HG03378 (cell line): ENCODE results near the gene METTL26.
A peak's percentile ranks its signal among the peaks of the same experiment; 100 is the strongest.

Source experiments
- ATAC-seq: cut with Tn5 transposase; IDR thresholded peaks from one replicate; pipeline ENCODE4 v1.9.1; 2021; ENCODE audit warnings: mild to moderate bottlenecking, moderate library complexity; ENCODE audit not compliant: unreplicated experiment

METTL26 gene

DNA sequence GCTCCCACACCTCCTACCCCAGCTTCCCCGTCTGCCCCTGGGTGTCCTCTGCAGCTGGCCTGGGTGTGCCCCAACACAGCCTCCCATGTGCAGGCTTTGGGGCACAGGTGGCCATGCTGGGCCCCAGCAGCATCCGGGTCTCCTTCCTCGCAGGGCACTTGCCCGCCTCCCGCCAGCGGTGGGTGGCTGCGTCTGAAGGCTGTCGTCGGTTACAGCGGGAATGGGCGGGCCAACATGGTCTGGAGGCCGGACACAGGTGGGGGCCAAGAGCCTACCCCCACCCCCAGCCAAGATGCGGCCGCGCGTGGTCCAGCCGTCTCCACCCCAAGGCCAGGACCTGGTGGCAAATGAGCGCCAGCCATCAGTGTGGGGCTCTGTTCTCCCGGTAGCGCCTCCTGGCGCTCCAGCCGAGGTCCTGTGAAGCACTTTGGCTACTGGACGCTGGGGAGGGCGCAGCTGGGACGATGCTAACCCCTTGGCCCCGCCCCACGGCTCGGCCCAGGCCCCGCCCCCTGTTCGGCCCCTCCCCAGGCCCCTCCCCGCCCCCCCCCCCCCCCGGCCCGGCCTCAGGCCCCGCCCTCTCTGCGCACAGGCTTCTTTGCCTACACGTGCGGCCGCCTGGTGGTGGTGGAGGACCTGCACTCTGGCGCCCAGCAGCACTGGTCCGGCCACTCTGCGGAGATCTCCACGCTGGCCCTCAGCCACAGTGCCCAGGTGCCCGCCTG, 24.5 kb upstream of the METTL26 start:
- ATAC-seq: peak; percentile 37

DNA sequence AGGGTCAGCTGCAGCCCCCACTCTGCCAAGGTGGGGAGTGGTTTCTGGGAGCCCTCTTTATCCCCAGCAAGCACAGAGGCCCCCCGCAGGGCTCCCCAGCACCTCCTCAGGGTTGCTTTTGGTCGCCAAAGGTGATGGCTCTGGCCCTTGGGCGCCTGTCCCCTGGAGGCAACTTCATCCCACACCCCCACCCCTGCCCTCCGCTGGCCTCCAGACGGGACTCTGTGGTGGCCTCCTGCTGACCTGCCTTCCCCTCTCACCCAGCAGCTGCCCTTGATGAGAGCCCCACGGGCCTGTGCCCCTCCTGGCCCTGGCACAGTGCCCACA, 24.0 kb upstream of the METTL26 start:
- no peak for ATAC-seq

DNA sequence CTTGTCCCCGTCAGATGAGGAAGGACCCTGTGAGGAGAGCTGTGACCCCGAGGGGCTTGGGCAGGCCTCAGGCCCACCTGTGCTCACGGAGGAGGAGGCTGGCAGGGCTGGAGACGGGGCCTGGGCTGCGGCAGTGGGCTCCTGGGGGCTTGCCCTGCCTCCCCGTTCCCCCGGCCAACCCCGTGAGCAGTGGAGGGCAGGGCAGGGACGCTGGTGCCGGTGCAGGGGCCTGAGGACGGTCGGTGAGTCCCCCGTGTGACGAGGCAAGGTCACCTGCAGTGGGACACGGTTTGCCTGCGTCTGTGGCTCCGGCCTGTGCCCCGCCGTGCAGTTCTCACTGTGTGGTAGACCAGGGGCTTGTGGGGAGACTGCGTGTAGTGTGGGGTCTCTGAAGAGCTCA, 23.5 kb upstream of the METTL26 start:
- ATAC-seq: no peak

DNA sequence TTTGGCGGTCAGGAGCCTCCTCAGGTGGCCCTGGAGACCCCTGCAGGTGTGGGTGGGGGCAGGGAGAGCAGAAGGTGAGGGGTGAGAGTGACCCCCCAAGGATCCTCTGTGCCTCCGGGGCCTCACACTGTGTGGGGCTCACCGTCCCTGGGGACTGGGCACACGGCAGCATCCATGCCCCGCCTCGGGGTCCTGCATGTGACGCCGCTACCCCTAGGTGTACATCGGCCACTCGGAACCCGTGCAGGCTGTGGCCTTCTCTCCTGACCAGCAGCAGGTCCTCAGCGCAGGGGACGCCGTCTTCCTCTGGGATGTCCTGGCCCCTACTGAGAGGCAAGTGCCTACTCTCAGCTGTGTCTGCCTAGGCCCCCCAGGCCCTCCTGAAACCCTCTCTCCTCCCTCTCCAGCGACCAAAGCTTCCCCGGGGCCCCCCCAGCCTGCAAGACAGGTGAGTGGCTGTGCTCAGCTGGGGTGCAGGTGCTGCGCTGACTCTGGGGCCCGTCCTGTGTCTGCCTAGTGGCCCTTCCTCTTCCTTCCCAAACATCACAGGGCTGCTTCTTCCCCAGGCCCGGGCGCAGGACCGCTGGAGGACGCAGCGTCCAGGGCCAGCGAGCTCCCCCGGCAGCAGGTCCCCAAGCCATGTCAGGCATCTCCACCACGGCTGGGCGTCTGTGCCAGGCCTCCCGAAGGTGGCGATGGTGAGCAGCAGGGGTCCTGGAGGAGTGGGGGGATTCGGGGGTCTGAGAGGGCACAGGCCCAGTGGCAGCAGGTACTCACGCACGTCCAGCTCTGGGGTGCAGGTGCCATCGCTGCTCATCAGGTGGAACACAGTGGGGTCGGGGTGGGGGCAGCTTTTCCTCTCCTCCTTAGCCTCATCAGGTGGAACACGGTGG, 22.8 kb upstream of the METTL26 start:
- no peak for ATAC-seq

DNA sequence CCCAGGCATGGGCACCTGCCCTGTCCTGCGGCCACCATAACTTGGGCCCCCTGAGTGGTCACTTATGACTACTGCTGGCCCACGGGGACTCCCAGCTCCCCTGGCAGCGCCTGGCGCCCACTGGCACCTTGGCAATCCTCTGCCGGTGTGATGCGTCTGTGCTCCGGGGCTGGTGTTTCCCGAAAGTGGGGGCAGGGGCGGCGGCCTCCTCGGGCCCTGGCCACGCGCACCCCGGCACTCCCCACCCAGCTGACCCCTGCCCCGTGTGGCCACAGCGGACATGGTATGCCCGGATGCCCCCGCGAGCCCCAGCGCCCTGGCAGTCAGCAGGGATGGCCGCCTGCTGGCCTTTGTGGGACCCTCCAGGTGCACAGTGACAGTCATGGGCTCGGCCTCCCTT, 21.4 kb upstream of the METTL26 start:
- ATAC-seq: no peak

DNA sequence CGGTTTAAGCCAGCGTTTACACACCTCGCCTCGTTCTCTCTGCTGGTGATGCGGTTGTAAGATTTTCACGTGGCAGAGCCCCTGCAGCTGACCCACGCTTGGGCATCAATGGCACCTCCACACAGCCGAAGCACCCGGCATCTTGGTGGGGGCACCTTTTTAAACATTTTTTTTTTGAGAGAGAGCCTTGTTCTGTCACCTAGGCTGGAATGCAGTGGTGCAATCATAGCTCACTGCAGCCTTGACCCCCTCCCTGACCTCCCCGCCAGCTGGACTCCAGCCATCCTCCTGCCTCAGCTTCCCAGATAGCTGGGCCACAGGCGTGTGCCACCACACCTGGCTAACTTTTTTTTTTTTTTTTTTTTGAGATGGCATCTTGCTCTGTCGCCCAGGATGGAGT, 17.9 kb upstream of the METTL26 start:
- ATAC-seq: no peak

DNA sequence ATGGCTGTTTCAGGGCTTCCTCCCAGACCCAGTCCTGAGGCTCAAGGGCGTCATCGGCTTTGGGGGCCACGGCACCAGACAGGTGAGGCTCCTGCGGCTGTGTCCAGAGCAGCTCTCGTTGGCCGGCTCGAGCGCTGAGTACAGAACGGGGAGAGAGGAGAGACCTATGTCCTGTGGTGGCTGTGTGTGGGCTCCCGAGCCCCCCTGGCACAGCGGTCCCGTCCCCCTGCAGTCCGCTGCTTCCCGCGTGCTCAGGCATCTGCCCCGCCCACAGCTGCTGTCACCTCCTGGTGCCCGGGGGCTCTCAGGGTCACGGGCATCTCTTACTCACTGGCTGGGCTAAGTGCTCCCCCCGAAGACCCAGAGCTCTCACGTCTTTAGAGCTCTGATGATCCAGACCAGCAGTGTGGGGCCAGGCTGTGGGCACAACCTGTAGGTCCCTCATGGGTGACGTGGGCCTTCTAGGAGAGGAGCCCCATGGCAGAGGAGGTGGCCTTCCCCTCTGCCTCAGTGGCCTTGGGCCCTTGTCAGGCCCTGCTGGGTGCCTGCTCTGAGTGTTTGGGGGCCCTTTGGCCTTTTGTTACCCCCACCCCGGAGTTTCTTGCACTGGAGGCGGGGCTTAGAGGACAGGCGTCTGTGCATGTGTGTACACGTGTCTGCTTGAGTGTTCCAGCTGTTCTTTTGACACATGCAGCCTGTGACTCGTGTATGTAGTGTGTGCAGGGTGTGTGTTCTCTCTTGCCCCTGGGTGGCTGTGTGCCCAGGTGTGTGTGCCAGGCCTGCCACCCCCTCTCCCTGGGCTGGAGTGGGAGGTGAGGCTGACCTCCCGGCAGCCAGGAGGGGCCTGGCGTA, 16.6 kb upstream of the METTL26 start:
- no peak for ATAC-seq

DNA sequence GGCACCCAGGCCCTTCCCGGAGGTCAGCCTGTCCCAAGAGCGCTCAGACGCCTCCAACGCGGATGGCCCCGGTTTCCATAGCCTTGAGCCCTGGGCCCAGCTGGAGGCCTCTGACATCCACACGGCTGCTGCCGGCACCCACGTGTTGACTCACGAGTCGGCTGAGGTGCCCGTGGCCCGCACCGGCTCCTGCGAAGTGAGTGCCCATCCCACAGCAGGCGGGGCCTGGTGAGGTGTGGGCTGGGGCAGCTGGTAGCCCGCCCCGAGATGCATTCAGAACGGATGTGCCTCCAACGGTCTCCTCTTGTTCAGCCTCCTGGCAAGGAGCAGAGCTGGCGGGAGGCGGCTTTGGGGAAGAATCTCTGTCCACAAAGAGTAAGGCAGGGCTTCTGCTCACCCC, 15.7 kb upstream of the METTL26 start:
- ATAC-seq: no peak

DNA sequence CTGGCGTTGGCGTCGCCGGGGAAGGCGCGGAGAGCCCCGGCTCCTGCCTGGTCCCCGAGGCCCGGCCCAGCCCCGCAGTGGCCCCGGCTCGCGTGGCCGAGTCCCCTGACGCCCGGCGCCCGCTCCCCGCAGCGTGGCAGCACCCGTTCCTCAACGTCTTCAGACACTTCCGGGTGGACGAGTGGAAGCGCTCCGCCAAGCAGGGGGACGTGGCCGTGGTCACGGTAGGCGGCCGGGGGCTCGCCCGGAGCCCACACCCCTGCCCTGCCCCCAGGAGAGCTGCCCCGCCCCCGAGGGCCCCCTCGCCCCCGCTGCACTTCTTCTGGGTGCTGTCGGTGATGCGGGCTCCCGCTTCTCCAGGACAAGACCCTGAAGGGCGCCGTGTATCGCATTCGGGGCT, 13.5 kb upstream of the METTL26 start:
- no peak for ATAC-seq

DNA sequence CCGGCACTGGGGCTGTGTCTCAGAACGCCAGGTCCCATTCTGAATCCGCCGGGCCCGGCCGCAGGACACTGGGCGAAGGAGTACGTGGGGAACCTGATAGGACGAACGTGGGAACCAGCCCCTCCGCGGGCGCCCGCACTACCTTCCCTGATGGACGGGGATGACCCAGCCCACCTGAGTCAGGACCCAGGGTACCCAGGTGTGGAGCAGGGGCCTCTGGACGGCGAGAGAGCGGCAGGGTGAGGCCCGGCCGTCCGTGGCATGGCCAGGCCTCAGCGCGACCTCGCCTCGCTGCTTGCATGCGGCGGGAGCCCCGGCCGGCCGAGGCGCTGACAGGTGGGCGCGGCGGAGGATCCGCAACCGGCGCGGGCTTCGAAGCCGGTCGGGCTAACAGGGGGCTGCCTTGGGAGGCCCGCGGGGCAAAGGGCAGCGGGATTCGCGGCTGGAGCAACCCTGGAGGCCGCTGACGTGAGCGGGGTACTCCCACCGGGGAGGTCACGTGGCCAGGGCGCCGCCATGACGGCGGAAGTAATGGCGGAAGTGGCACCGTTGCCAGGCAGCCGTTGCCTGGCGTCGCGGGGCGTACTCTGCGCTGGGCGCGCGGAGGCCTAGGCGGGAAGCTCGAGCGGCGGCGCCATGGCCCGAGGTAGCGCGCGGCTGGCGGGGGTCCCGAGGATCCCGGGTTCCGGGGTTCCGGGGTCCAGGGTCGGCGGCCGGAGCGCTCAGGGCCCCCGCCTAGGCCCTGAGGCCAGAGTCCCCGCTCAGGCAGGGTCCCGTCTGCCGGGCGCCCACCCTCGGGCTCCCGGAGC, 12.9 kb upstream of the METTL26 start, which contains the start of gene WDR90:
TSS of gene WDR90 (plus strand) at position 585 of the 809 bp plus-strand sequence. CDS start at position 637, 52 bp downstream.
- ATAC-seq: peak; percentile 64

DNA sequence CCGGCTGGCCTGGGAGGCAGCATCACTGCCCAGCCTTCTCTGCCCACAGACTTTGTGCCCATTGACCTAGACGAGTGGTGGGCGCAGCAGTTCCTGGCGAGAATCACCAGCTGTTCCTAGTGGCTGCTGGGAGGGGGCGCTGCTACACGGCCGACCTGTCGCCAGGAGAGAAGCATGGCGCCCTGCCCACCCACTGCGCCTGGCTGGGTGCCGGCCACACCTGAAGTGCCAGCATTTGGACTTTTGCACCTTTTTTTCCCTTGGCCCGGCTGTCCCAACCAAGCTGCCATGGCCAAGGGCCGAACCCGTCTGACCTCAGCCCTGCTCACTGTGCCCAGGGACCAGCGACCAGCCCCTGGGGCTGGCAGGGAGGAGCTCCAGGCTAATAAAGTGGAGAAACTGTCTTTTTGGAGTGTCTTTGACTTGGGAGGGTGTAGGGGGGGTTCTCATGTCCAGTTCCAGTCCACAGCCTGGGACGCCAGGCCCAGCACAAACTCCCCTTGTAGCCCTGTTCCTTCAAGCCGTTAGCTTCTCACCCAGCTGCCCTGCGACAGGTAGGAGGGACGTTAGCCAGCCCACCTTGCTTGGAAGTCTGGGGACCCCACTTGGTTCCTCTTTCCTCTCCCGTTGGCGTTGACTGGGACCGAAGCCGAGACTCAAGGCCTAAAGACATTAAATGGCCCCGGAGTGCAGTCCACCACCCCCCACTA, 12.1 kb upstream of the METTL26 start:
- ATAC-seq: no peak

DNA sequence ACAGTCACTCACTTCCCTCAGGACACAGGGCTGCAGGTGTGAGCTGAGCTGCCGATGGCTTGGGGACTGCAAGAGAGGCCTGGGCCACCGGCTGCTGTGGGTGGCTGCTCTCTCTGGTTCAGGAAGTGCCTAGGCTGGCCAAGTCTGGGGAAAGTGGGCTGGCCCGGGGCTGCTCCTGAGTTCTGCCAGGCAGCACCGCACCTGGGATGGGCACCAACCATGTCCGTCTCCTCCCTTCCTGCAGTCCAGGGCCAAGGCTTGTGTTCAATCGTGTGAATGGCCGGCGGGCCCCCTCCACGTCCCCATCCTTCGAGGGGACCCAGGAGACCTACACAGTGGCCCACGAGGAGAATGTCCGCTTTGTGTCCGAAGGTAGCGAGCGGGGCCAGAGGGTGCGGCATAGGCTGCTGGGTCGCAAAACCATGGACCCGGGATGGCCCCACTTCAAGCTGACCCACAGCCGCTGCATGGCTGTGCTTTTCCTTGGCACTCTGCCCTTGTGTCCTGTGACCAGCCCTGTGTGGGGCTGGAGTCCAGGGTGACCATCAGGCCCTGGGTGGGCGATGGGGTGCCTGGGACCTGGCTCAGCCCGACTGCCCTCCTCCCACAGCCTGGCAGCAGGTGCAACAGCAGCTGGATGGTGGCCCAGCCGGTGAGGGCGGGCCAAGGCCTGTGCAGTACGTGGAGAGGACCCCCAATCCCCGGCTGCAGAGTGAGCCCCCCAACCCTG, 11.2 kb upstream of the METTL26 start:
- no peak for ATAC-seq

DNA sequence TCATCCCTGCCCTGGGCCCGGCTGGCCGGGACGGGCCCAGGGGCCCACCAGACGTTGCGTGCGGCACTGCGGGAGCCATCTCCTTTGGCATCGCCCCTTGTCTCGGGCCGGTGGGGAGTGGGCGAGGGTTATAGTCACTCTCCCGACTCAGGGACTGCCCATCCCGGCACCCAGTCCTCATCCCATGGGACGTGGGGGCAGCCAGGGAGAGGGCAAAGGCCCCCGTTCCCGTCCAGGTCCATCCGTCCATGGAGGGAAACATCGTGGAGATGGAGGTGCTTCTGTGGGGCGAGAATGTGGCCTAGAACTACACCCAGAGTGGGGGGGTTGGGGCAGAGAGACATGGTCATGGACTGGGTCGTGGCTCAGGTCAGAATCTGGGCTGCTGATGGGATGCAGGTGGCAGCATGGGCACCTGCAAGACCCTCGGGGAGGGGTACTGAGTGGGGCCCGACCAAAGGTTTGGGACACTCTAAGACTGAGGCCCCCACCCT, 10.6 kb upstream of the METTL26 start:
- ATAC-seq: no peak

DNA sequence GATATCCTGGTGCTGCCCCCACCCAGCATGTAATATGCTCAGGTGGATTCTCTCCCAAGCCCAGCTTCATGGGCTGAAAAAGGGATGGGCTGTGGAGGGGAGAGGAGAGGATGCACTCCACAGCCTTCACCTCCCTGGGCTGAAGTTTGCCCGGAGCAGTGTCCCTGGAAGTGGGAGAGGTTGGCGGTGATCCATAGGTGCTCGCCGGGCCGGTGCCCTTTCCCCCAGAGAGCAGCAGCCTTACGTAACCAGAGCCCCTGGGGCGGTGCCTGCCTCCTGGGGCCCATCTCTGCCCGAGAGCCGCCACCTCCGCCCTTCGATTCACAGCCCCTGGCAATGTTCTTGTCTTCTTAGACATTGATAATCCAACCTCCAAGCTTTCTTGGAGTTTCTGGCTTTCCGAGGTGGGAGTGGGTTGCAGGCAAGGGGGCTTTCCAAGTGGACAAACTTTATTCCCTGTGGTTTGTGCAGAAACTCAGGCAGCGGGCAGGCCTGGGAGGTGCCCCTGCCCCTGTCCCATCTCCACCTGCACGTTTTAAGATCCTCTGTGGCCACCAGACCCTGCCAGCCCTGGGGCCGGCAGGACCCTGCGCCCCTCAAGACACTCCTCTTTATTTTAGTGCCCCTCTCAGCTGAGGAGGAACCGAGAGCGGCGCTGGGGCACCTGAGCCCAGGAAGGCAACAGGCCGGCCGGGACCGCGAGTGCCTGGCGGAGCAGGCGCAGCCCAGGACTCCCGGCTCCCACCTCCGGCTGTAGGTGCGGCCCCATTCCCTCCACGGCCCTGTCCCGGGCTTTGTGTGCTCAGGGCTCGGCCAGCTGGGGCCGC, 10.0 kb upstream of the METTL26 start:
- no peak for ATAC-seq

DNA sequence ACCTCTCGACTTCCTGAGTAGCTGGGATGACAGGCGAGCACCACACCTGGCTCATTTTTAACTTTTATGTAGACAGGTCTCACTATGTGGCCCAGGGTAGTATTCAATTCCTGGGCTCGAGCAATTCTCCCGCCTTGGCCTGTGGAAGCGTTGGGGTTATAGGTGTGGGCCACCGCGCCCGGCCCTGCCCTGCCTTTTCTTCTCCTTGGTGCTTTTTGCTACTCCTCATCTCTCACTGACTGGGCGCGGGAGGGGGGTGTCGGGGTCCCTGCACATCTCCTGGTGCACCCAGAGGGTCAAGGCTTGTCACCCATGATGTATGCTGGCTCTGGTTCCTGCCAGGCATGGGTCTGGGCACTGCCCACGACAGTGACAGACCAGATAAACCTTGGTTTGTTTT, 8.5 kb upstream of the METTL26 start:
- ATAC-seq: no peak

DNA sequence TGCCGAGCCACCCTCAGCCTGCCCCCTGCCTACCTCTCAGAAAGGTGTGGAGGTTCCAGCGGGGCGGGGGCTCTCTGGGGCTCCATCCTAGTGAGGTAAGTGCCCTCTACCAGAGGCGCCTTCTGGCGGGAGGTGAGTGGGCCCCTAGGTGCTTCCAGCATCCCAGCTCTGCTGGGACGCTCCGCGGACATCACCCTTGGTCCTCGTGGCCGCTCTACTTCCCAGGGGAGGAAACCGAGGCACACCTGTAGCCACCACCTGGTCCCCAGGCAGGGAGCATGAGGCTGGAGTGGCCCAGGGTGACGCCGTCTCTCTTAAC, 6.9 kb upstream of the METTL26 start:
- no peak for ATAC-seq

DNA sequence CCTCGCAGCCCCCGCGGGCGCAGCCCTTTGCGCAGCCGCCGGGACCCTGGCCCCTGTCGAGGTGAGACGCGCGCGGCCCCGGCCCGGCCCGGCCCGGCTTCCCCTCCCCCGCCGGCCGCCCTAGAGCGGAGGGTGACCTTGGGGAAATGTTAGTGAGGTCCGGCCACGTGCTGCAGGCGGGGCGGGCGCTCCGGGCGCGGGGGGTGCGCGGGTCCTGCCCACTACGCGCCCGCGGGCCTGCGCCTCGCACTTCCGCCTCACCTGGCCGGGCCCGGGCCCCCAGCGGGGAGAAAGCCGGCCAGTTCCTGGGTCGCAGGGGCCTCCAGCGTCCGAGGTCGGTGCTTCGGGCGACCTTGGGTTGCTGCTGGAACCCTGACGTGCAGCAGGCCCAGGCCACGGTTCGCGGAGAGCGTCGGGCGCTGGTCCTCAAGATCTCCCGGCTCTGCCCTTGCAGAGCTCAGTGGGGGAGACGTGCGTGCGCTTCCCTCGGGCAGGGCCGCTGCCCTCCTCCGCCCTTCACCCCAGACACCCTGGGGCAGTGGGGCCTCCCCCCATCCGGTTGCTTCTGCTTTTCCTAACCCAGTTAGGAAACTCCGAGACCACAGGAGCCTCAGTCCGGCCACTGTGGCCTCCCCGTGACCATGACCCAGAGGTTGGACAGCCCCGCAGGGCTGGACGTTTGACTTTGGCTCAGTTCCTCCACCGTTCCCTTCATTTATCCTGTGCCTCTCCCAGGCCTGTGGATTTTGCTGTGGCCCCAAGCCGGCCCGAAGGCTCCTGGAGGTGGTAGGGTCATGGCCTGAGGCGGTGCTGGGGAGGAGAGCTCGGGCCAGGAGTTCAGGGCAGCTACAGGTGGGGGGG, 6.3 kb upstream of the METTL26 start:
- no peak for ATAC-seq
